Hepatocyte (in vitro differentiated cells): ENCODE data around the gene ODC1.

Experiments
- EZH2 ChIP-seq: fragments of 200-600 bp; sonication (generic); IDR thresholded peaks from 2 replicates; pipeline ENCODE4 v1.6.1; 2016; ENCODE audit warnings: antibody characterized with exemption, mild to moderate bottlenecking, borderline replicate concordance
- EZH2phosphoT487 ChIP-seq: fragments of 200-600 bp; sonication (generic); IDR thresholded peaks from one replicate; pipeline ENCODE4 v1.6.1; 2018; ENCODE audit warnings: antibody characterized with exemption, mild to moderate bottlenecking, low read depth, moderate library complexity; ENCODE audit not compliant: unreplicated experiment, severe bottlenecking
- TF ChIP-seq, protein P1 (sequence below): fragments of 200-600 bp; sonication (generic); IDR thresholded peaks from 2 replicates; pipeline ENCODE4 v1.5.1; 2016; ENCODE audit warnings: antibody characterized with exemption, mild to moderate bottlenecking; ENCODE audit not compliant: poor library complexity

DNA sequence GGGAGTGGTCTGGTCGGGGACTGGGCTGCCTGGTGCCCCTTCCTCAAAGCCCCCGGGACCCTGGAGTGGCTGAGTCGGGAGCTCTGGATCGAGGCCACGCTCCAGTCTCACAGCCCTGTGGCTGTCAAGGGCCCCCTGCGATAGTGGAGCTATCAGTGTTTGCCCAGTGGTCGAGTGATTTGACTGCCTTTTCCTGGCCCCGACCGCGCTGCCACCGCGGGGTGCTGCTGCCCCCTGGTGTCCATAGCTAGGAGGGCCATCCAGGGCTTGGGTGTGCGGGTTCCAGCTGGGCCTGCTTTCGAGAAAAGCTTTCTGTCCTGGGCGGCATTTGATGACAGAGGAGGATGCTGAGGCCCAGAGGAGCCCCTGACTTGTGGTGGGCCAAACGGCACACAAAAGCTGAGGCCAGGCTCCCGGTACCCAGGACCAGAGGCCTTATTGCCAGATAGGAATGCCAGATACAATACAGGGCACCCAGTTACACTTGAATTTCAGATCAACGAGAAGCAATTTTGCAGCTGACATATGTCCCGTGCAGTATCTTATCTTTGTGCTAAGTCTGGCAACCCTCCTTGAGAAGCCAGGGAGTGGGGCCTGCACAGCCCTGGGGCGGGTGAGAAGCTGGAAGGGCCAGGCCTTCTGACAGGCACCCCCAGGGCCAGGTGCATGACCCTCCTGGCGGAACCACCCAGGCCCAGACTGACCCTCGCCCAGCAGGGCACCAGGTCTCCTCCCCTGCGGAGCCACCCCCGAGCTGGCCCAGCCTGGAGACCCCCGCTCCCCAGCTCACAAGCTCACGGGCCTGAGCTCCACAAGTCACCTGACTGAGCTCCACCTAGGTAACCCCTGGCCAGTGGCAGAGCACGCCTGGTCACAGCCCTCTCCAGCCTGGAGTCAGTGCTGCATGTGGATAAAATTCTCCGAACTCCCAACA, 13.0 kb downstream of the ODC1 start:
- TF ChIP-seq EZH2: no peak
- TF ChIP-seq, protein P1, sequence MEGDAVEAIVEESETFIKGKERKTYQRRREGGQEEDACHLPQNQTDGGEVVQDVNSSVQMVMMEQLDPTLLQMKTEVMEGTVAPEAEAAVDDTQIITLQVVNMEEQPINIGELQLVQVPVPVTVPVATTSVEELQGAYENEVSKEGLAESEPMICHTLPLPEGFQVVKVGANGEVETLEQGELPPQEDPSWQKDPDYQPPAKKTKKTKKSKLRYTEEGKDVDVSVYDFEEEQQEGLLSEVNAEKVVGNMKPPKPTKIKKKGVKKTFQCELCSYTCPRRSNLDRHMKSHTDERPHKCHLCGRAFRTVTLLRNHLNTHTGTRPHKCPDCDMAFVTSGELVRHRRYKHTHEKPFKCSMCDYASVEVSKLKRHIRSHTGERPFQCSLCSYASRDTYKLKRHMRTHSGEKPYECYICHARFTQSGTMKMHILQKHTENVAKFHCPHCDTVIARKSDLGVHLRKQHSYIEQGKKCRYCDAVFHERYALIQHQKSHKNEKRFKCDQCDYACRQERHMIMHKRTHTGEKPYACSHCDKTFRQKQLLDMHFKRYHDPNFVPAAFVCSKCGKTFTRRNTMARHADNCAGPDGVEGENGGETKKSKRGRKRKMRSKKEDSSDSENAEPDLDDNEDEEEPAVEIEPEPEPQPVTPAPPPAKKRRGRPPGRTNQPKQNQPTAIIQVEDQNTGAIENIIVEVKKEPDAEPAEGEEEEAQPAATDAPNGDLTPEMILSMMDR: peak; percentile 95
- TF ChIP-seq EZH2phosphoT487: no peak
